ENCODE measurements around the gene GLCCI1. TPM values are rescaled to one million over a fixed set of nuclear protein-coding genes. Genes with fewer than 3 reads are reported as not detected.

The GLCCI1 gene
- total and polyA plus RNA-seq, 2 of the 13 experiments (the other 11 are each of a cell fraction or from before 2014, with no cell fraction given): 1.3 to 1.7 TPM

GRCh38 chr7:7946486-7946885, 22.1 kb upstream of the GLCCI1 start (continued):
- TF ChIP-seq USF2 (IDR thresholded peaks at IDR 0.05; ENCODE audit: low read depth, low read length): no peak
- no peak for TF ChIP-seq USF2 (CRISPR knock-in tag; IDR thresholded peaks at IDR 0.05; ENCODE audit: borderline replicate concordance)

GRCh38 chr7:7948232-7948631, 20.4 kb upstream of the GLCCI1 start:
- 52% methylated on average over 4 of the region's 4 CpGs for WGBS (ENCODE audit: low lambda C conversion rate)
- Histone ChIP-seq H2AFZ (ENCODE audit: low read length) (no peak overlapping the region), H3K4me2 (ENCODE audit: low read depth, low read length) (no peak overlapping the region), H3K9ac (ENCODE audit: insufficient read depth, low read depth, low read length) (no peak overlapping the region), H3K9me3 (ENCODE audit: low read length) (no peaks in the 10 kb centered on the region), H3K27me3 (ENCODE audit: control insufficient read depth in 1 of 2, insufficient read depth in 2 of 2, low read length in 2 of 2) (no peaks in the 10 kb centered on the region), H3K27ac (ENCODE audit: extremely low read length, insufficient read depth, low read length) (no peak overlapping the region), H3K79me2 (ENCODE audit: insufficient read depth, low read length) (no peaks in the 10 kb centered on the region), H3K4me3 (replicated peaks in 1 of 3; ENCODE audit: insufficient read depth in 1 of 3, low read depth in 2 of 3, low read length in 3 of 3) (no peak overlapping the region), H3K4me1 (ENCODE audit: insufficient read depth, low read length) (no peaks in the 10 kb centered on the region), H4K20me1 (ENCODE audit: insufficient read depth, low read length) (no peaks in the 10 kb centered on the region), H3K36me3 (replicated peaks in 1 of 2; ENCODE audit: control insufficient read depth in 1 of 2, insufficient read depth in 2 of 2, low read length in 2 of 2) (no peaks in the 10 kb centered on the region)
- FAIRE-seq: no peak
- no peak for DNase-seq (ENCODE audit: low spot score)
- no peak for ATAC-seq
- TF ChIP-seq MAFK (conservative IDR thresholded peaks at IDR 0.05 in 1 of 2, IDR thresholded peaks at IDR 0.05 in 1 of 2; ENCODE audit: low read length in 2 of 2): peak; percentile 65 to 77
- no peak for TF ChIP-seq CBX1 (IDR thresholded peaks at IDR 0.05; ENCODE audit: low read depth)
- TF ChIP-seq ZNF580 (CRISPR knock-in tag; IDR thresholded peaks at IDR 0.05; ENCODE audit: borderline replicate concordance, low read depth): no peak
- peak; percentile 55 for TF ChIP-seq MAFF (IDR thresholded peaks at IDR 0.05; ENCODE audit: low read depth, low read length)
- ChIA-PET CTCF (ENCODE audit: low intra/inter-chr PET ratio, low total read pairs) (no interaction called here), POLR2A (no interaction called here)
- BruUV-seq (replicated peaks): no TSS peak
- intact Hi-C loops (cut with micrococcal nuclease; ENCODE audit: unreplicated experiment) (no loop called here), in situ Hi-C loops (cut with HindIII; ENCODE audit: extremely low pct_ligation_motif_present, low pct_unique_long_range_greater_than_20kb) (no loop called here)
